HG03457 (cell line): Measurements from ENCODE around the gene RYR2.

Experiments
- ATAC-seq: cut with Tn5 transposase; IDR thresholded peaks from one replicate; pipeline ENCODE4 v1.9.1; 2021; ENCODE audit warnings: moderate number of reproducible peaks; ENCODE audit not compliant: unreplicated experiment

Gene RYR2

GRCh38 chr1:237619553-237619952 is 577.6 kb downstream of the RYR2 start:
- no peak for ATAC-seq

GRCh38 chr1:237634922-237635321 is 592.9 kb downstream of the RYR2 start:
- ATAC-seq: no peak

GRCh38 chr1:237638555-237638954 is 596.6 kb downstream of the RYR2 start:
- ATAC-seq: no peak

GRCh38 chr1:237640011-237640671 is 598.2 kb downstream of the RYR2 start:
- ATAC-seq: no peak

GRCh38 chr1:237640966-237641365 is 599.0 kb downstream of the RYR2 start:
- ATAC-seq: no peak

GRCh38 chr1:237650809-237651208 is 608.8 kb downstream of the RYR2 start:
- ATAC-seq: no peak

GRCh38 chr1:237655778-237656177 is 613.8 kb downstream of the RYR2 start:
- ATAC-seq: no peak

GRCh38 chr1:237664348-237664747 is 622.4 kb downstream of the RYR2 start:
- ATAC-seq: no peak

- ATAC-seq: no peak
Observed at GRCh38 chr1:237670302-237670701, 628.3 kb downstream of the RYR2 start.

- ATAC-seq: no peak
Observed at GRCh38 chr1:237671262-237671661, 629.3 kb downstream of the RYR2 start.

- no peak for ATAC-seq
Observed at GRCh38 chr1:237671935-237672334, 630.0 kb downstream of the RYR2 start.

- no peak for ATAC-seq
Observed at GRCh38 chr1:237672748-237673147, 630.8 kb downstream of the RYR2 start.

GRCh38 chr1:237673631-237674030 is 631.6 kb downstream of the RYR2 start:
- no peak for ATAC-seq

GRCh38 chr1:237677979-237678378 is 636.0 kb downstream of the RYR2 start:
- ATAC-seq: no peak

- ATAC-seq: no peak
Observed at GRCh38 chr1:237679687-237680086, 637.7 kb downstream of the RYR2 start.

GRCh38 chr1:237681210-237681609 is 639.2 kb downstream of the RYR2 start:
- ATAC-seq: no peak

GRCh38 chr1:237684236-237684635 is 642.3 kb downstream of the RYR2 start:
- ATAC-seq: no peak

GRCh38 chr1:237685551-237685950 is 643.6 kb downstream of the RYR2 start:
- no peak for ATAC-seq

GRCh38 chr1:237687804-237688203 is 645.8 kb downstream of the RYR2 start:
- no peak for ATAC-seq

GRCh38 chr1:237690656-237691055 is 648.7 kb downstream of the RYR2 start:
- no peak for ATAC-seq

GRCh38 chr1:237692255-237692654 is 650.3 kb downstream of the RYR2 start:
- ATAC-seq: no peak

GRCh38 chr1:237695878-237696277 is 653.9 kb downstream of the RYR2 start:
- ATAC-seq: no peak

GRCh38 chr1:237700181-237700580 is 658.2 kb downstream of the RYR2 start:
- no peak for ATAC-seq
